ENCODE results near the gene SHROOM4.

DNA sequence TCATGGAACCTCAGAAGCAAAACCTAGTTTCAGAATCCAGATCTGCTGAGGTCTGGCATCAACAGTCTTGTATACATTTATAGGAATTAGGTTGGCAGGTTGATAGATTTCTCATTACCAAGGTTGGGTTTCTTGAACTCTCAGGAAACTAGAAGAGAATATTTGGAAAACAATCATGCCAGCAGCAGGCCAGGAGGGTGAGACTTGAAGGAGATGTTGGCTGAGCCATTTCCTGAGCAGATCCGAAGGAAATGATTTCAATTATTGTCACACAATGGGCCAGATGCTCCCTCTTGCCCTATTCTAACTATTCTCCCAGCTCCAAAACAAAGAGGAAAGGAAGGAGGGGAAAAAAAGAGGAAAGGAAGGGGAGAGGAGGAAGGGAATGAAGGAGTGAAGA, 45.2 kb downstream of the SHROOM4 start:
- TF ChIP-seq, protein P1, sequence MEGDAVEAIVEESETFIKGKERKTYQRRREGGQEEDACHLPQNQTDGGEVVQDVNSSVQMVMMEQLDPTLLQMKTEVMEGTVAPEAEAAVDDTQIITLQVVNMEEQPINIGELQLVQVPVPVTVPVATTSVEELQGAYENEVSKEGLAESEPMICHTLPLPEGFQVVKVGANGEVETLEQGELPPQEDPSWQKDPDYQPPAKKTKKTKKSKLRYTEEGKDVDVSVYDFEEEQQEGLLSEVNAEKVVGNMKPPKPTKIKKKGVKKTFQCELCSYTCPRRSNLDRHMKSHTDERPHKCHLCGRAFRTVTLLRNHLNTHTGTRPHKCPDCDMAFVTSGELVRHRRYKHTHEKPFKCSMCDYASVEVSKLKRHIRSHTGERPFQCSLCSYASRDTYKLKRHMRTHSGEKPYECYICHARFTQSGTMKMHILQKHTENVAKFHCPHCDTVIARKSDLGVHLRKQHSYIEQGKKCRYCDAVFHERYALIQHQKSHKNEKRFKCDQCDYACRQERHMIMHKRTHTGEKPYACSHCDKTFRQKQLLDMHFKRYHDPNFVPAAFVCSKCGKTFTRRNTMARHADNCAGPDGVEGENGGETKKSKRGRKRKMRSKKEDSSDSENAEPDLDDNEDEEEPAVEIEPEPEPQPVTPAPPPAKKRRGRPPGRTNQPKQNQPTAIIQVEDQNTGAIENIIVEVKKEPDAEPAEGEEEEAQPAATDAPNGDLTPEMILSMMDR (IDR thresholded peaks at IDR 0.05): no peak
- TF ChIP-seq POLR2A (IDR thresholded peaks at IDR 0.05): no peak
